DMS53 (cell line): ENCODE results near the gene PWP2.
"Not testable (repeated sequence)": the region's sequence is repeated elsewhere in the genome, so short reads cannot be mapped to it uniquely, and the experiment has no call there.

Experiments used
- DNase-seq: peaks from one replicate; lab custom pipeline; 2025; lab: John Stamatoyannopoulos, UW

The PWP2 gene

DNA sequence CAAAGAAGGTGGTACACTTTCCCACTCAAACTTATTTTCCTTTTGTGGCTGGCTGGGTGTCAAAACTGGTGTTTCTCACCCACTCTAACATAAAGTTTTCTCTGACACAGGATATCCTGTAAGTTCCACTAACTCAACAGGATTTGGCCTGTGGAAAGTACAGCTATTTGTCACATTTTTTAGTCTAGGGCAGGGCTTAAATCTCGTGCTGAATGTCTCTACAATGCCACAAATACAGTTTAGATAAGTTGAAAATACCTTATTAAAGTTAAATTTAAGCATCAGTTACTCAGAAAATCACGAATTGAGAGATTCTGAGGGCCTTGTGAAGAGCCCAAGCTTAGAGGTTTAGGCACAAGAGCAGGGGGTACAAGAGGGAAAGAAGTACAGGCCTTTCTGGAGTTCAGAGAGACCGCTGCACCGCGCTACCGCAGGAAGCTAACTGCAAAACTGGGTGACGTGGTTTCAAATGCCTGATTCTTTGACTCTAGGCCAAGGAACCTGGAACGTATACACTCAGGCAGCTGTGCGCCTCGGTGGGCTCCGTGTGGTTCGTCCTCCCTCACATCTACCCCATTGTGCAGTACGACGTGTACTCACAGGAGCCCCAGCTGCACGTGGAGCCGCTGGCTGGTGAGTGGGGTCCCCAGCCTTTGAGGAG lies 23.4 kb upstream of the PWP2 start:
- DNase-seq = no peak

DNA sequence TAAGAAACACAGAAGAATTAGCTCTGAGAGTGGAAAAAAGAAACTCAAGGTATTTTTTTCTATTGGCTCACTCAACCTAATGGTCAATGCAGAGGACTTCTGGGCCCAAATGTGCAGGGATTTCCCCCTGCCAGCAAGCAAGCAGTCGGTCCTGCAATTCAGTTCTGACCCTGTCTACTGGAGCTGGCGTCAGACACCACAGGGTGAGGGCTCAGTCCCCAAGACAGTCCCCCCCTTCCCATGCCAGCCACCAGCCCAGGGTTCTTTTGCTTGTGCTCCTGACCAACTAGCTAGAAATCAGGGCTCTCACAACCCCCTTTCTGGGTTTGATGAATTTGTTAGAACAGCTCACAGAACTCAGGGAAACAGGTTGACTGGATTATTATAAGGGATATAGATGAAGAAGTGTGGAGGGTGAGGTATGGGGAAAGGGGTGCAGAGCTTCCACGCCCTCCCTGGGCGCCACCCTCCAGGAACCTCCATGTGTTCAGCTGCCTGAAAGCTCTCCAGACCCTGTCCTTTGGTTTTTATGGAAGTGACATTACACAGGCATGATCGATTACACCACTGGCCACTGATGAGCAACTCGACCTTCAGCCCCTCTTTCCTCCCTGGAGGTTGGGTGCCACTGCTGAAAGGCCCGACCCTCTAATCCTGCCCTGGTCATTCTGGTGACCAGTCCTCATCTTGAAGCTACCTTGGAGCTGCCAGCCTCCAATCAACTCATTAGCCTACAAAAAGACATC lies 22.5 kb upstream of the PWP2 start:
- DNase-seq = no peak

DNA sequence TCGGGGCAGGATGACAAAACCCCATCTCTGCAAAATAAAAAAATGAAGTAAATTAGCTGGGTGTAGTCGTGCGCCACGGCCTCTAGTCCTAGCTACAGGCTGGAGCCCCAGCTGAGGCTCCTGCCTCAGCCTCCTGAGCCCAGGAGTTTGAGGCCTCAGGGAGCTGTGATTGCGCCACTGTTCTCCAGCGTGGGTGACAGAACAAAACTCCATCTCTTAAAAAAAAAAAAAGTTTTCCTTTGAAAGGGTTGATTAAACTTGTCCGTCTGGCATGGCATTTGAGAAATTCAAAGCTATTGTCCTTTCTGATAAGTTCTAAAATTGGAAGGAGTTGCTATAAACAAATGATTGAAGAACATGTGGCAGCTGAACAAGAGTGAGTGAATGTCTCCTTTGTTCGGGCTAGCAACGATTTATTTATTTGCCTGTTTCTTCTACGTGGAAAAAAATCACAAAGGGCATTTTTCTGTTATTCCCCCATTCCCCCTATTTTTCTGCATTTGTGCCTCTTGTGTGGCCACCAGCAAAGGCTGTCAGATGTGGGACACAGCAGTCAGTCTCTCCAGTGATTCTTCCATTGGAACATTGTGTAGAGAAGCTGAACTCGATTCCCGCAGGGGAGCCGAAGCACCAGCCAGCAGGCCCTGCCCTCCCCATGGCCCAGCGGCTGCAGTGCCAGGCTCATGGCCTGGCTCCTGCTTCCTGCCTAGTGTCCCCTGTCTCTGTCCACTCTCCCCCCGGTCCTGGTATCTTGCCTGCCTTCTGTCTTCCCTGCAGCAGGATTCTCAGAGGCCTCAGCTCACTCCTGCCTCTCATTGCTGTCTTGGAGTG lies 21.5 kb upstream of the PWP2 start:
- no peak for DNase-seq

DNA sequence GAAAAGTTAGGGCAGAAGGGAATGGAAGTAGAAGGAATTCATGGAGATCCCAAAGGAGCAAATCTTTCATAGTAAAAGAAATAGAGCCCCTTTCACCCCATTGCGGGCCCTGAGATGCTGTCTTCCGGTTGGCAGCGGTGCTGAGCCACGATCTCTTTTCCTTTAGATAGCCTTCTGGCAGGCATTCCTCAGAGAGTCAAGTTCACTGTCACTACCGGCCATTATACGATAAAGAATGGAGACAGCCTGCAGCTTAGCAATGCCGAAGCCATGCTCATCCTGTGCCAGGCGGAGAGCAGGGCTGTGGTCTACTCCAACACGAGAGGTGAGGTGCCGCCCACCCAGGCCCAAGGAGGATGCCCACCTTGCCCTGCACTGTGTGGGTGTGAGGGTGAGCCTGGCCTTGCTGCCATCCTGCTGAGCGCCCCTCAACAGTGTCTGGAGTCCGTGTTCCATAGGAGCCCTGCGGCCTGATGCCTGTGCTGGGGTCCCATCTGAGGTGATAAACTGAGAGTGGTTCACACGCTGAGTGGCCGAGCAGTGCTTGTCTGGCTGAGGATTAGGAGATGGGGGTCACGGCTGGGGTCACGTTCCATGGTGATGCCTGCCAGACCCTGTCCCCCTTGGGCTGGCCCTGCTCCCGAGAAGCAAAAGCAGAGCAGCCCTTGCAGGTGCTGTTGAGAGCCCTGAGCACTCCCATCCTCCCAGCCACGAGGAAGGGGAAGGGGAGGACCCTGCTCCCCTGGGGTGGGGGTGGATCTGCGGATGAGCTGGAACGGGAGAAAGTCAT lies 20.4 kb upstream of the PWP2 start:
- DNase-seq = no peak

DNA sequence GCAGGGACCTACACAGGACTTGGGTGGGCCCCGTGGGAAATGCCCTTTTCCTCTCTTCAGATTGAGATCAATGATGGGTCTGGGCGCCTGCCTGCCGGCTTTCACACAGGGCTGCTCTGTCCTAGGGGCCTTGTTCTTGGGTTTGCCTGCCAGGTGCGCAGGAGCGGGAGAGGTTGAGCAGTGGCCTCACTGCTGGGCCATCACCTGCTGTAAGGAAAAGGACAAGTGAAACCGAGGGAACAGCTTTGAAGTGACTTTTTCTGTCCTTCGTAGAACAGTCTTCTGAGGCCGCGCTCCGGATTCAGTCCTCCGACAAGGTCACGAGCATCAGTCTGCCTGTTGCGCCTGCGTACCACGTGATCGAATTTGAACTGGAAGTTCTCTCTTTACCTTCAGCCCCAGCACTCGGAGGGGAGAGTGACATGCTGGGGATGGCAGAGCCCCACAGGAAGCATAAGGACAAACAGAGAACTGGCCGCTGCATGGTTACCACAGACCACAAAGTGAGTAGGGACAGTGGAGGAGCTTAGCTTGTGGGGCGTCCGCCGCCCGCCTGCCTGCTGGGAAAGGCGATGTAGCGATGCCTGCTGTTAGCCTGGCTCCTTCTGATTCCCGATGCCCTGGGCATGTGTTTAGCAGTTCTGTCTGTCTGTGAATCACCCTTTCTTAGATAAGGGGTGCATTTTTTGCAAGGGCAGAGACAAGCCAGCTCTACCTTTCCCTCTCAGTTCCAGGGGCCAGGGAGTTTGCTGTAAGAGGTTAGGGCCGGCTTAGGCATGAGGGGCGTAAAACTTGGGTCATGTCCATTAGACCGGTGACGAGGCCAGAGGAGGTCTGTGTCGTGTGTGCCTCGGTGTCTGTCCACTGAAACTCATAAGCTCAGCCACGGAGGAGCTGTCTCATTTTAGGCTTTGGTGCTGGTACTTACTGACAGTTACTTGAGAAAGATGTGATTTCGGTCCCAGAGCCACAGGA lies 19.5 kb upstream of the PWP2 start:
- DNase-seq = no peak

DNA sequence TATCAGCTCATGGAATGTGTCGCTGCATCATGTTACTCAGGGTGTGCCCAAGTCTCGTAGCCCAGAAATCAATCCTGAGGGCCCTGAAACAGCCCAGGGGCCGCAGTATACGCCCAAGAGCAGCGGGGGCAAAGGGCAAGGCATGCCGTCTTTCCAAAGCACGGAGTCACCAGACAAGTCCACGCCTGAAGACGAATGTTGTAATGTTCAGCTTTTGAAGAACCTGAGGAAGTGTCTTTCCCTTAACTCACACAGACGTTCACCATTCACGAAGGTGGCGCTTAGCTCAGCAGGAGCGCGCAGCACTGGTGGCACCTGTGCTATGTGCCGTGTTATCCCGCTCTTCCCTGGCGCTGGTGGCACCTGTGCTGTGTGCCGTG lies 18.8 kb upstream of the PWP2 start:
- no peak for DNase-seq

DNA sequence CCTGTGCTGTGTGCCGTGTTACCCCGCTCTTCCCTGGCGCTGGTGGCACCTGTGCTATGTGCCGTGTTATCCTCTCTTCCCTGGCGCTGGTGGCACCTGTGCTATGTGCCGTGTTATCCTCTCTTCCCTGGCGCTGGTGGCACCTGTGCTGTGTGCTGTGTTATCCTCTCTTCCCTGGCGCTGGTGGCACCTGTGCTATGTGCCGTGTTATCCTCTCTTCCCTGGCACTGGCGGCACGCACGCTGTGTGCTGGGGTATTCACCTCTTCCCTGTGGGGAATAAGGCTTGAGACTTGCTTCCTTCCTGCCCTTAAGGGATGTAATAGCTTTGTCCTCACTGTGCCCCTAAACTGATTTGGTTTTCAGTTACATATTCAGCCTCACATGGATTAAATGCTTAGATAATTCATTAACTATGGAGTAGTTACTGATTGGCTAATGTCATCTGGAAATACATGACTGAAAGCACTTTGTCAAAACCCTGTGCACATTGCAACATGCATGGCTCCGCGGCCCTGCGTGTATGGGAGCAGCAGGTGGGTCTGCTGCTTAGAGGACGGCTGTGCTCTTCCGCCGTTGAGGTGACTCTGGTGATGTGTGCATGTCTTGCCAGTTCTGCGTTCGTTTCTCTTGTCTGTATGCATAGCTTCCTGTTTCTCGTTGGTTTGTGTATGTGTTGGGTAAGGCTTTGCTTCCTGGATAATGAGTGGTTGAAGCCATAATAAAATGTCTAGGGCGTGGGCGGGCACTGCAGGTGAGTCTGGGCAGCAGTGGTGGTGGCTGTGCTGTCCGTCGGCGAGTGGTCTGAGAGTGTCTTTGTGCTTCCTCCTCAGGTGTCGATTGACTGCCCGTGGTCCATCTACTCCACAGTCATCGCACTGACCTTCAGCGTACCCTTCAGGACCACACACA lies 17.9 kb upstream of the PWP2 start:
- DNase-seq = no peak

DNA sequence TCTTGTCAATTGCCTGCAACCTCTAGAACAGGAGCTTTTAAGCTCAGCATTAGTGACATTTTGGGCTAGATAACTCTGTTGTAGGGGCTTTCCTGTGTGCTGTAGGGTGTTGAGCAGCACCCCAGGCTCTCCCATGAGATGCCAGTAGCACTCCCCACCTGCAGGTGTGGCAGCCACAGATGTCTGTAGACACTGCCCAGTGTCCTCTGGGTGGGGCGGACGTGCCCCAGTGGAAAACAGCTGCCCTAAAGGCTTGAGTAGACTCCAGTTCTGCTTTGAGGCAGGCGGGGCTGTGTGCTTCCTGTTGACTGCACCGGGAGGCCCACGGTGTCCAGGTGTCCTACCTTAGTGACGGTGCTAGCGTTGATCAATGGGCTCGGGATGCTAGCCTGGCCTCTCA lies 16.9 kb upstream of the PWP2 start:
- peak; percentile 23 for DNase-seq

DNA sequence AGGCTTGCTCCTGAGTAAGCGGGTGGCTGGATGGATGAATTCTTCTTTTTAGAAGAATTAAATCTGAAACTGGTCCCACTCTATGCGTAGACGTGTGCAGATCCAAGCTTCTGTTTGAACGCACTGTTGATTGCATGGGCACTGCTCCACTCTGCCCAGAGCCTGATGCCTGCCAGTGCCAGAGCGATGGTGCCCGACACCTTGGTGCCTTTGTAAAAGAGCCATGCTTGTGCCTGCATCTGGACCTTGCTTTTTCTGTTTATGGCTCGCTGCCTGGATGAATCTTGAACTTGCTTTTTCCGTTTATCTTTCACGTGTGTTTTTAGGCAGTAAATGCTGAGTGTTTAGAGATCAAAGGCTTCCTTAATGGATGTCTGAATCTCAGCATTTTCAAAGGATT lies 15.0 kb upstream of the PWP2 start:
- DNase-seq = no peak

DNA sequence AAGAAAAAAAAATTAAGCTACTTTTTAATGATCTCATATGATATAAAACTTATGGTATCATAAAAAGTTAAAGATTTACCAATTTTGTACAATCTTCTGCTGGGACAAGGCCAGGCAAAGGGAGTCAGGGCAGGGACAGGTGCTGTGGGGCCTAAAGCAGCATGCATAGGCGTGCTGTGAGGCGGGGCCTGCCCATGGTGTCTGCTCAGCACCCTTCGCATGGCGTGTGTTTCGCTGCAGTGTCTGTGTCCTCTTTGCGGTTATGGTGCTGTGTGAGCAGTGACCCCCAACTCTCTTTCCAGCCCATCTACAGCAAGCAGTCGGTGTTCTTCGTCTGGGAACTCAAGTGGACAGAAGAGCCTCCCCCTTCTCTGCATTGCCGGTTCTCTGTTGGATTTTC lies 13.4 kb upstream of the PWP2 start:
- DNase-seq = no peak

DNA sequence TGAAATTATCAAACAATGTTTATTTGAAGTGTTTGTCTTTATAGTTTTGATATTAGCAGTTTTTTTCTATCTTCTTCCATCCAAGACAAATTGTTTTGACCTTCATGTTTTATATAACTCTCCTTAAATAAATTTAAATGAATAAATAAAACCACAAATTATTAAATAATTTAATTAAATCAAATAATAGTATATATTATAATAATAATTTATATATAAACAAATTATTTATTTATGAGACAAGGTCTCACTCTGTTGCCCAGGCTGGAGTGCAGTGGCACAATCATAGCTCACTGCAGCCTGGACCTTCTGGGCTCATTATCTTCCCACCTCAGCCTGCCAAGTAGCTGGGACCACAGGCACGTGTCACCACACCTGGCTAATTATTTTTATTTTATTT lies 12.4 kb upstream of the PWP2 start:
- DNase-seq = no peak

DNA sequence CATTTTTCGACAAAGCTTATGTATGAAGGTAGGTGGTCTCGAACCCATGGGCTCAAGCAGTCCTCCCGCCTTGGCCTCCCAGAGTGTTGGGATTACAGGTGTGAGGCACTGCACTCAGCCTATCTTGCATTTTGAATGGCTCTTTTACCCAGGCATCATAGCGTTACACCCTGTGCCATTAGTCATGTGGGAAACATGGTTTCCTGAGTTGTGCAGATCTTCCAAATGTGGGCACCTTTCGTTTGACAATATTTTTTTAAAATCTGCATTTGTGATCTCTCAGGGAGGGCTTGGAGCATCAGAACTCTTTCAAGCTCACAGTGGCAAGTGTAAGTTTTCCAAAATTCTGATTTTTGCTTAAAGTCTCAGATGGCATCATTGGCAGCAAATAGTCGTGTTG lies 8.7 kb upstream of the PWP2 start:
- not testable (repeated sequence) for DNase-seq

DNA sequence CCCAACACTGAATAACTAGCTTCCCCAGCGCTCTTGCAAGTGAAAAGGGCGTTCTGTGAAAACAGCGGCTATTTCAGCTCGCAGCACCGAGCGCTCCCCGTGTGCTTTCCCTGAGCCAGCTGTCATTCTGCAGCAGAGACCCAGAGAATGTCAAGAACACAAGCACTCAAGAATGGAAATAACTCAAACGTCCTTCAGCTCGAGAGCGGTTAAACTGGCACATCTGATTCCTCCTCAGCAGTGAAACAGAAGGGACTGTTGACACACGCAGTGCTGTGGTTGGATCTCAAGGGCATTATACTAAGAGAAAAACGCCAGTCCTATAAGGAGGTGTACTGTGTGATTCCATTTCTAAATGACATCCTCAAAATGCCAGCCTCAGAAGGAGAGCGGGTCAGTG lies 8.2 kb upstream of the PWP2 start:
- DNase-seq = not testable (repeated sequence)

DNA sequence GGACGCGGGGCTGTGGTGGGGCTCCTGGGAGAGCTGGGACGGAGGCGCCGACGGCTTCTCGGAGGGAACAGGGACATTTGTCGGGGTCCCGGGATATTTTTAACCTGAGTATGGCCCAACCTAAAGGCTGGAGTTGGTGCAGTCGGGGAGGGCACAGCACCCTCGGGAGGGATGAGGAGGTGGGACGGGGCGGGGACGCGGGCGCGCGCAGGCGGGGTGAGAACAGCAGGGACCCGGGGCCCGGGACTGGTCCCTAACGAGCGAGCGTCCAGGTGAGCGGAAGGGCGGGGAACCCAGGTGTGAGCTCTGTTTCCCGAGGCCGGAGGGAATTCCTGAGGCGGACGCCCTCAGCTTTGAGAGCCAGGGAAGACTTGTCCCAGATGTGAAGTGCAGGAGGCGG lies 390 bp downstream of the PWP2 start:
- DNase-seq = not testable (repeated sequence)

DNA sequence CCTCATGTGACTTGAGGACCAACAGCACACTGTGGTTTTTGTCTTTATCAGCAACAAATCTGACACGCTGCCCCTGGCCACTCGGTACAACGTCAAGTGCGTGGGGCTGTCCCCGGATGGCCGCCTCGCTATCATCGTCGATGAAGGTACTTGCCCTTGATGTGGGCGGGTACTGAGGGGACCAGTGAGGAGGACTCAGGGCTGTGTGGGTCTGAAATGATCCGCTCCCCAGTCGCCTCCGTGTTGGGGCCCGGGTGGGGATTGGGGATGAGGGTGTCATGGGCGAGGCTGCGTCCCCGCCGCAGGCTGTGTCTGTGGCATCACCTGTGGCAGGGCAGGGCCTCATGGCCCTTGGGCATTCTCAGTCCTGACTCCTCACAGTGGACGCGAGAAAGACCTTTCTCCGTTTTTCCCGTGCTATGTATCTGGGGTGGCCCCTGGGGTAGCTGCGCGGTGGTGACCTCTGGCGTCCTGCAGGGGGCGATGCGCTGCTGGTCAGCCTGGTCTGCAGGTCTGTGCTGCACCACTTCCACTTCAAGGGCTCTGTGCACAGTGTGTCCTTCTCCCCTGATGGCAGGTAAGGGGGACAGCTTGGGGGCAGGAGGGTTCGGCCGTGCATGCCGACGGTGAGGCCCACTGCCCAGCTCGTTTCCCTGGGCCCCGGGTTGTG lies 6.6 kb downstream of the PWP2 start:
- not testable (repeated sequence) for DNase-seq

DNA sequence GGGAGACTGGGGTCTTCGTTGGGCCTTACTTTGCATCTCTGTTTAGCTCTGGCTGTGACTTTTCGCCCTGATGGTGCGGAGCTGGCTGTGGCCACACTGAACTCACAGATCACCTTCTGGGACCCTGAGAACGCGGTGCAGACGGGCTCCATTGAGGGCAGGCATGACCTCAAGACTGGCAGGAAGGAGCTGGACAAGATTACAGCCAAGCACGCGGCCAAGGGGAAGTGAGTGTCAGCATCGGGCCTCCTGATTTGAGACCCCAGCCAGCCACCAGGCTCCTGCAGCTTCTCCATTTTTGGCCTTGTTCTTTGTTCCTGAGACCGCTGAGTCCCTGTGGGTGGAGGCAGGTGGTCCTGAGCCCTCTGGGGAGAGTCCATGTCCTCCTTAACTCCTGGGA lies 14.9 kb downstream of the PWP2 start:
- DNase-seq = not testable (repeated sequence)

DNA sequence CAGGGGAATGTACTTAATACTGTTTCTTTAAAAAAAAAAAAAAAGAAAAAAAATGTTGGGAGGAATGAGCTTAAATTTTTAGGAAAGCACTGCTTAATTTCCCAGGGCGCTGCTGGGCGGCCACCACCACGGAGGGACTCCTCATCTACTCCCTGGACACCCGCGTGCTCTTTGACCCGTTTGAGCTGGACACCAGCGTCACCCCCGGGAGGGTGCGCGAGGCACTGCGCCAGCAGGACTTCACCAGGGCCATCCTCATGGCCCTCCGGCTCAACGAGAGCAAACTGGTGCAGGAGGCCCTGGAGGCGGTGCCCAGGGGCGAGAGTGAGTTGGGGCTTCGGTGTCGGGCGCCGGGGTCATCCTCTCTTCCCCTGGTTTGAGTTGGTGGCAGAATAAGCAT lies 20.6 kb downstream of the PWP2 start:
- not testable (repeated sequence) for DNase-seq

DNA sequence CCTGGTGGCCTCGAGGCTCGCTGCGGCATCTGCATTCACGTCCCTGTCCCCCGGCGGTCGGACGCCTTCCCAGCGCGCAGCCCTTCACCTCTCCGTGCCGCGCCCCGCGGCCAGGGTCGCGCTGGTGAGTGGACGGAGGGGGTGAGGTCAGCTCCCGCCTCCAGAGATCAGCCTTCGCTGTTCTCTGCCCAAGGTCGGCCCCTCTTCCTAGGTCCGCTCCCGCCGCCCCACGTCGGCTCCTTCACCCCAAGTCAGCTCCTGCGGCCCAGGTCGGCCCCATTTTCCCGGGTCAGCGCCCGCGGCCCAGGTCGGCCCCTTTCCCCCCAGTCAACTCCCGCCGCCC lies 26.5 kb downstream of the PWP2 start:
- DNase-seq = not testable (repeated sequence)

DNA sequence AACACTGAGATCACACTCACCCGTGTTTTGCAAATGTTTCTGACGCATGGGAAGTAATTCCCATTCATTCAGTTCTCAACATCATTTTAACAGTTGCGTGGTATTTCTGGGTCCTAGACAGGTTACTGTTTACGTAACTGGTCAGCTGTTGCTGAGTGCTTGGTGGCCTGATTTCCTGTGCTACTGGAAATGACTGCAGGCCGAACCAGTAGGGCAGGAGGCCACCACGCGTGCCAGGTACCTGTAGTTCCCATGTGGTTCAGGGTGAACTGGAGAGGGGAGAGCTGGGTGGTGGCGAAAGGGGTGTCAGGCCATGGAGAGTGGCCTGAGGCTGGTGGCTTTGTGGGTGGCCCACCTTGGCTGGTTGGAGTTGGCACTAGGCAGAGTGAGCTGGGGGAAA lies 27.5 kb downstream of the PWP2 start:
- DNase-seq = not testable (repeated sequence)
